Stimulated activated CD8-positive, alpha-beta memory T cell treated with anti-CD3 and anti-CD28 coated beads, Interleukin-2, amount 100 ng/mL, for 48 hours (primary cell): Measurements from ENCODE around the gene NDST1.
"Not testable (repeated sequence)": the region's sequence is repeated elsewhere in the genome, so short reads cannot be mapped to it uniquely, and the experiment has no call there.

Source experiments
- DNase-seq, 2 donors: peaks; one replicate each; pipeline ENCODE4 v3.0.0-alpha.2; 2020; ENCODE audit warnings: low read depth in 2 of 2

NDST1 gene

GRCh38 chr5:150507474-150508276 lies at the start of gene NDST1:
NDST1 (plus strand) TSS chr5:150508131; CDS start chr5:150521255, 13,124 bp downstream.
- DNase-seq = no peak

GRCh38 chr5:150458802-150459557 lies 49.0 kb upstream of the NDST1 start:
- peak; percentile 77 to 83 for DNase-seq

GRCh38 chr5:150460781-150461180 lies 47.1 kb upstream of the NDST1 start:
- no peak for DNase-seq

GRCh38 chr5:150461231-150461630 lies 46.7 kb upstream of the NDST1 start:
- DNase-seq = no peak

- DNase-seq = no peak
Measured at GRCh38 chr5:150464554-150465012, 43.3 kb upstream of the NDST1 start.

- DNase-seq = no peak
Measured at GRCh38 chr5:150465927-150466326, 42.0 kb upstream of the NDST1 start.

- no peak for DNase-seq
Measured at GRCh38 chr5:150468206-150468605, 39.7 kb upstream of the NDST1 start.

GRCh38 chr5:150469718-150470469 lies 38.0 kb upstream of the NDST1 start:
- DNase-seq = no peak

- DNase-seq = no peak
Measured at GRCh38 chr5:150473673-150474358, 34.1 kb upstream of the NDST1 start.

GRCh38 chr5:150476568-150476967 lies 31.4 kb upstream of the NDST1 start:
- DNase-seq = not testable (repeated sequence)

GRCh38 chr5:150479416-150479815 lies 28.5 kb upstream of the NDST1 start:
- DNase-seq = no peak

GRCh38 chr5:150481708-150481965 lies 26.3 kb upstream of the NDST1 start:
- no peak for DNase-seq

- DNase-seq = no peak
Measured at GRCh38 chr5:150481972-150482406, 25.9 kb upstream of the NDST1 start.

GRCh38 chr5:150484964-150485692 lies 22.8 kb upstream of the NDST1 start:
- DNase-seq = no peak

- peak; percentile 8 to 14 for DNase-seq
Measured at GRCh38 chr5:150485693-150486401, 22.1 kb upstream of the NDST1 start.

GRCh38 chr5:150486402-150487198 lies 21.3 kb upstream of the NDST1 start:
- DNase-seq = peak in 1 of 2 donors; percentile 4

GRCh38 chr5:150487199-150488061 lies 20.5 kb upstream of the NDST1 start:
- no peak for DNase-seq

GRCh38 chr5:150488519-150489359 lies 19.2 kb upstream of the NDST1 start:
- DNase-seq = no peak
